Measurements from ENCODE around the gene AGXT2.

AGXT2 gene

GRCh38 chr5:35087991-35088390 is 40.2 kb upstream of the AGXT2 start:
- Histone ChIP-seq H3K36me3 (replicated peaks; ENCODE audit: low read depth, low read length) (no peaks in the 10 kb centered on the region), H2AFZ (ENCODE audit: low read depth, low read length) (no peak overlapping the region), H3K9ac (ENCODE audit: low read length) (no peak overlapping the region), H3K27me3 (ENCODE audit: low read depth, low read length) (peaks cover 15% of the 10 kb centered on the region), H3K27ac (ENCODE audit: low read length) (no peak overlapping the region), H3K79me2 (ENCODE audit: low read length) (no peaks in the 10 kb centered on the region), H3K4me1 (ENCODE audit: low read length) (no peaks in the 10 kb centered on the region), H3K4me3 (ENCODE audit: low read length) (no peak overlapping the region), H4K20me1 (ENCODE audit: insufficient read depth, low read length) (no peaks in the 10 kb centered on the region), H3K9me3 (ENCODE audit: insufficient read depth, low read length) (no peaks in the 10 kb centered on the region), H3K4me2 (ENCODE audit: low read length) (no peak overlapping the region)
- TF ChIP-seq, protein P1, sequence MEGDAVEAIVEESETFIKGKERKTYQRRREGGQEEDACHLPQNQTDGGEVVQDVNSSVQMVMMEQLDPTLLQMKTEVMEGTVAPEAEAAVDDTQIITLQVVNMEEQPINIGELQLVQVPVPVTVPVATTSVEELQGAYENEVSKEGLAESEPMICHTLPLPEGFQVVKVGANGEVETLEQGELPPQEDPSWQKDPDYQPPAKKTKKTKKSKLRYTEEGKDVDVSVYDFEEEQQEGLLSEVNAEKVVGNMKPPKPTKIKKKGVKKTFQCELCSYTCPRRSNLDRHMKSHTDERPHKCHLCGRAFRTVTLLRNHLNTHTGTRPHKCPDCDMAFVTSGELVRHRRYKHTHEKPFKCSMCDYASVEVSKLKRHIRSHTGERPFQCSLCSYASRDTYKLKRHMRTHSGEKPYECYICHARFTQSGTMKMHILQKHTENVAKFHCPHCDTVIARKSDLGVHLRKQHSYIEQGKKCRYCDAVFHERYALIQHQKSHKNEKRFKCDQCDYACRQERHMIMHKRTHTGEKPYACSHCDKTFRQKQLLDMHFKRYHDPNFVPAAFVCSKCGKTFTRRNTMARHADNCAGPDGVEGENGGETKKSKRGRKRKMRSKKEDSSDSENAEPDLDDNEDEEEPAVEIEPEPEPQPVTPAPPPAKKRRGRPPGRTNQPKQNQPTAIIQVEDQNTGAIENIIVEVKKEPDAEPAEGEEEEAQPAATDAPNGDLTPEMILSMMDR (IDR thresholded peaks at IDR 0.05; ENCODE audit: low read depth, low read length), result no peak
- no peak for TF ChIP-seq EZH2phosphoT487 (IDR thresholded peaks at IDR 0.05; ENCODE audit: low read depth)

DNA sequence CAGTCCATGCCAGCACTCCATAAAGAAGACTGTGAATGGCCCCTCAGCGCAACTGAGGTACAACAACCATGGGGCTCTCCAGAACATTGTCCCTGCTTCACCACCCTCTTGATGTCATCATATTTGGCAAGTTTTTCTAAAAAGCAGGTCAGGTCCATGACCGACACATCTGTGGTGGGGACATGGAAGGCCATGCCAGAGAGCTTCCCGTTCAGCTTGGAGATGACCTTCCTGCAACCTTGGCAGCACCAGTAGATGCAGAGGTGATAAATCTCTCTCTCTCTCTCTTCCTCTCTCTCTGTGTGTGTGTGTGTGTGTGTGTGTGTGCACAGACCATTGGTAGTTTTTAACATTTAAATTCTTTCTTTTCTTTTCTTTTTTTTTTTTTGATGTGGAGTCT is 35.4 kb upstream of the AGXT2 start:
- Histone ChIP-seq H3K4me3 (ENCODE audit: low read length) (no peak overlapping the region), H3K4me2 (ENCODE audit: low read length) (no peak overlapping the region), H3K4me1 (ENCODE audit: low read length) (no peaks in the 10 kb centered on the region), H3K27me3 (ENCODE audit: low read depth, low read length) (0 out of 2 replicates have a peak, but pooled peaks cover 5% of the 10 kb centered on the region), H4K20me1 (ENCODE audit: insufficient read depth, low read length) (no peaks in the 10 kb centered on the region), H3K36me3 (replicated peaks; ENCODE audit: low read depth, low read length) (no peaks in the 10 kb centered on the region), H3K27ac (ENCODE audit: low read length) (no peak overlapping the region), H3K9me3 (ENCODE audit: insufficient read depth, low read length) (no peaks in the 10 kb centered on the region), H3K9ac (ENCODE audit: low read length) (no peak overlapping the region), H3K79me2 (ENCODE audit: low read length) (no peaks in the 10 kb centered on the region), H2AFZ (ENCODE audit: low read depth, low read length) (no peak overlapping the region)
- TF ChIP-seq, protein P1 (IDR thresholded peaks at IDR 0.05; ENCODE audit: low read depth, low read length), result no peak
- no peak for TF ChIP-seq EZH2phosphoT487 (IDR thresholded peaks at IDR 0.05; ENCODE audit: low read depth)

GRCh38 chr5:35082530-35082929 is 34.8 kb upstream of the AGXT2 start:
- H3K9me3 ChIP-seq (ENCODE audit: insufficient read depth, low read length), result no peaks in the 10 kb centered on the region
- no peak overlapping the region for H3K4me2 ChIP-seq (ENCODE audit: low read length)
- no peaks in the 10 kb centered on the region for H4K20me1 ChIP-seq (ENCODE audit: insufficient read depth, low read length)
- H3K9ac ChIP-seq (ENCODE audit: low read length), result no peak overlapping the region
- H3K4me3 ChIP-seq (ENCODE audit: low read length), result no peak overlapping the region
- no peak overlapping the region for H3K27ac ChIP-seq (ENCODE audit: low read length)
- H3K36me3 ChIP-seq (replicated peaks; ENCODE audit: low read depth, low read length), result no peaks in the 10 kb centered on the region
- no peak for TF ChIP-seq EZH2phosphoT487 (IDR thresholded peaks at IDR 0.05; ENCODE audit: low read depth)
- TF ChIP-seq, protein P1 (IDR thresholded peaks at IDR 0.05; ENCODE audit: low read depth, low read length), result no peak
- H3K27me3 ChIP-seq (ENCODE audit: low read depth, low read length), result no peaks in the 10 kb centered on the region
- no peaks in the 10 kb centered on the region for H3K79me2 ChIP-seq (ENCODE audit: low read length)
- no peaks in the 10 kb centered on the region for H3K4me1 ChIP-seq (ENCODE audit: low read length)
- no peak overlapping the region for H2AFZ ChIP-seq (ENCODE audit: low read depth, low read length)

DNA sequence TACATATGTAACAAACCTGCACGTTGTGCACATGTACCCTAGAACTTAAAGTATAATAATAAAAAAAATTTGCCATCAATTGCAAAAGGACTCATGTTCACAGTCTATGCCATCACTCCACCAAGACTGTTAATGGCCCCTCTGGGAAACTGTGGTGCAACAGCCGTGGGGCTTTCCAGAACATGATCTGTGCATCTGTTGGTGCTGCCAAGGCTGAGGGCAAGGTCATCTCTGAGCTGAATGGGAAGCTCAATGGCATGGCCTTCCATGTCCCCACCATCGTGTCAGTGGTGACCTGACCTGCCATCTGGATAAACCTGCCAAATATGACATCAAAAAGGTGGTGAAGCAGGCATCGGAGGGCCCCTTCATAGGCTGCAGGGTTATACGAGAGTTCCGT is 33.4 kb upstream of the AGXT2 start:
- no peak overlapping the region for H3K4me2 ChIP-seq (ENCODE audit: low read length)
- H3K9ac ChIP-seq (ENCODE audit: low read length), result no peak overlapping the region
- H3K27me3 ChIP-seq (ENCODE audit: low read depth, low read length), result no peaks in the 10 kb centered on the region
- H3K4me3 ChIP-seq (ENCODE audit: low read length), result no peak overlapping the region
- no peak for TF ChIP-seq EZH2phosphoT487 (IDR thresholded peaks at IDR 0.05; ENCODE audit: low read depth)
- TF ChIP-seq, protein P1 (IDR thresholded peaks at IDR 0.05; ENCODE audit: low read depth, low read length), result no peak
- no peaks in the 10 kb centered on the region for H4K20me1 ChIP-seq (ENCODE audit: insufficient read depth, low read length)
- no peak overlapping the region for H3K27ac ChIP-seq (ENCODE audit: low read length)
- no peaks in the 10 kb centered on the region for H3K4me1 ChIP-seq (ENCODE audit: low read length)
- no peaks in the 10 kb centered on the region for H3K79me2 ChIP-seq (ENCODE audit: low read length)
- no peaks in the 10 kb centered on the region for H3K9me3 ChIP-seq (ENCODE audit: insufficient read depth, low read length)
- no peaks in the 10 kb centered on the region for H3K36me3 ChIP-seq (replicated peaks; ENCODE audit: low read depth, low read length)
- no peak overlapping the region for H2AFZ ChIP-seq (ENCODE audit: low read depth, low read length)
